Thoracic aorta (tissue), 2 donors: ENCODE data around the gene TBC1D30. TPM values are rescaled to one million over a fixed set of nuclear protein-coding genes. Genes with fewer than 3 reads are reported as not detected.

Experiments used
- ATAC-seq: fragments of 150-250 bp; one replicate; pipeline ENCODE4 v1.8.0; 2017; ENCODE audit warnings: low read depth; ENCODE audit not compliant: insufficient number of reproducible peaks, low FRiP score
- DNase-seq: peaks from one replicate; pipeline ENCODE4 v3.0.0-alpha.2; 2020; ENCODE audit warnings: low spot score
- H3K27ac ChIP-seq, 2 donors: fragments of 200-600 bp; sonication (generic); 1 replicate in 1 of 2; 2 replicates in 1 of 2; pipeline ENCODE4 v1.5.1; 2016; ENCODE audit warnings: mild to moderate bottlenecking in 2 of 2, moderate library complexity in 2 of 2
- H3K27me3 ChIP-seq: fragments of 200-600 bp; sonication (generic); replicated peaks from 2 replicates; pipeline ENCODE4 v1.6.0; 2016; ENCODE audit warnings: mild to moderate bottlenecking; ENCODE audit not compliant: insufficient read depth
- H3K36me3 ChIP-seq: fragments of 200-600 bp; sonication (generic); one replicate; pipeline ENCODE4 v1.5.1; 2016
- H3K4me1 ChIP-seq, 2 donors: fragments of 200-600 bp; sonication (generic); 1 replicate in 1 of 2; 2 replicates in 1 of 2; pipeline versions ENCODE4 v1.5.1 to v1.6.0; 2016; ENCODE audit warnings: low read depth in 2 of 2, mild to moderate bottlenecking in 1 of 2; ENCODE audit not compliant: control insufficient read depth in 1 of 2
- H3K4me3 ChIP-seq: fragments of 200-600 bp; sonication (generic); 2 replicates; pipeline ENCODE4 v1.5.1; 2016; ENCODE audit warnings: mild to moderate bottlenecking
- H3K9me3 ChIP-seq: fragments of 200-600 bp; sonication (generic); 2 replicates; pipeline ENCODE4 v1.5.1; 2016
- CTCF ChIP-seq: fragments of 200-600 bp; sonication (generic); IDR thresholded peaks from one replicate; pipeline ENCODE4 v1.5.1; 2019; ENCODE audit warnings: antibody characterized with exemption
- total RNA-seq, 2 donors: library from RNA; depleted of rRNA; stranded (reverse); fragments of >200 nt; gene quantifications; one replicate each; pipeline versions ENCODE4 v1.1.0 to v1.2.3, GENCODE V29; 2016

The TBC1D30 gene
- total RNA-seq, 2 donors from 2014 or later = 7.6 to 19.0 TPM

GRCh38 chr12:64882687-64883086 is 58.2 kb downstream of the TBC1D30 start:
- Histone ChIP-seq H3K36me3 (no peaks in the 10 kb centered on the region), H3K9me3 (no peaks in the 10 kb centered on the region), H3K4me3 (no peak overlapping the region), H3K27ac (no peak overlapping the region), H3K4me1 (no peaks in the 10 kb centered on the region), H3K27me3 (no peaks in the 10 kb centered on the region)
- ATAC-seq = no peak
- TF ChIP-seq CTCF = no peak
- DNase-seq = no peak

GRCh38 chr12:64883264-64884163 is 59.1 kb downstream of the TBC1D30 start:
- Histone ChIP-seq H3K27me3 (no peaks in the 10 kb centered on the region), H3K9me3 (no peaks in the 10 kb centered on the region), H3K4me3 (no peak overlapping the region), H3K4me1 (no peaks in the 10 kb centered on the region), H3K27ac (no peak overlapping the region), H3K36me3 (no peaks in the 10 kb centered on the region)
- DNase-seq = no peak
- no peak for TF ChIP-seq CTCF
- ATAC-seq = no peak

- Histone ChIP-seq H3K9me3 (no peaks in the 10 kb centered on the region), H3K4me1 (no peaks in the 10 kb centered on the region), H3K27me3 (no peaks in the 10 kb centered on the region)
These were observed 59.7 kb downstream of the TBC1D30 start for GRCh38 chr12:64884164-64884542.

GRCh38 chr12:64884728-64885127 is 60.3 kb downstream of the TBC1D30 start:
- TF ChIP-seq CTCF = no peak
- Histone ChIP-seq H3K27me3 (no peaks in the 10 kb centered on the region), H3K9me3 (no peaks in the 10 kb centered on the region), H3K27ac (no peak overlapping the region), H3K4me3 (no peak overlapping the region), H3K4me1 (no peaks in the 10 kb centered on the region), H3K36me3 (no peaks in the 10 kb centered on the region)
- no peak for ATAC-seq
- DNase-seq = no peak

More at GRCh38 chr12:64884164-64884542, 59.7 kb downstream of the TBC1D30 start:
- Histone ChIP-seq H3K27ac (no peak overlapping the region), H3K36me3 (no peaks in the 10 kb centered on the region), H3K4me3 (no peak overlapping the region)
- DNase-seq = no peak
- TF ChIP-seq CTCF = no peak
- ATAC-seq = no peak

GRCh38 chr12:64889434-64890216 is 65.2 kb downstream of the TBC1D30 start:
- DNase-seq = no peak
- TF ChIP-seq CTCF = no peak
- no peak overlapping the region for H3K4me3 ChIP-seq
- no peaks in the 10 kb centered on the region for H3K27me3 ChIP-seq
- H3K27ac ChIP-seq = no peak overlapping the region
- no peaks in the 10 kb centered on the region for H3K9me3 ChIP-seq
- no peaks in the 10 kb centered on the region for H3K36me3 ChIP-seq
- no peaks in the 10 kb centered on the region for H3K4me1 ChIP-seq
- no peak for ATAC-seq
